ENCODE measurements around the gene FBXO34. TPM values are rescaled to one million over a fixed set of nuclear protein-coding genes. Genes with fewer than 3 reads are reported as not detected.

The FBXO34 gene
- total RNA-seq, 1 experiment from 2014 or later = 18.8 TPM

- no peaks in the 10 kb centered on the region; the same call in none of the 2 replicates for H3K36me3 ChIP-seq (ENCODE audit: control insufficient read depth, insufficient read depth, low read length)
- ChIA-PET CTCF (no interaction called here), POLR2A (no interaction called here)
- DNase-seq (ENCODE audit: low read depth, low spot score) = no peak
- no peak for ATAC-seq
- BruUV-seq (replicated peaks) = no TSS peak
- in situ Hi-C loops (cut with HindIII; ENCODE audit: low pct_unique_long_range_greater_than_20kb, low sequenced_read_pairs) (no loop called here), intact Hi-C loops (cut with micrococcal nuclease; ENCODE audit: unreplicated experiment) (loop anchor here (10.0 kb wide), 1 partner anchor 73 kb away; the partner anchor contains the start of gene FBXO34)
- TF ChIP-seq SIN3A (IDR thresholded peaks at IDR 0.05; ENCODE audit: borderline replicate concordance, insufficient read depth, low read depth, low read length) = no peak
- TF ChIP-seq POLR2AphosphoS5 (IDR thresholded peaks at IDR 0.05; ENCODE audit: low read depth, low read length) = no peak
- no peak for TF ChIP-seq REST (IDR thresholded peaks at IDR 0.05; ENCODE audit: insufficient read depth in 1 of 2, low read depth in 2 of 2, low read length in 1 of 2)
- no peak for TF ChIP-seq CTCF (IDR thresholded peaks at IDR 0.05)
- TF ChIP-seq TCF7L2 (IDR thresholded peaks at IDR 0.05; ENCODE audit: low read depth, low read length) = no peak
- no peaks in the 10 kb centered on the region for H3K9me3 ChIP-seq (ENCODE audit: control insufficient read depth, insufficient read depth, low read depth, low read length)
- no peaks in the 10 kb centered on the region for H3K27me3 ChIP-seq (ENCODE audit: control insufficient read depth, insufficient read depth, low read length)
- H3K4me1 ChIP-seq (ENCODE audit: control insufficient read depth, insufficient read depth, low read length) = no peaks in the 10 kb centered on the region
- H3K4me3 ChIP-seq (ENCODE audit: low read depth in 2 of 2, low read length in 2 of 2) = no peak overlapping the region
- no peak overlapping the region for H3K27ac ChIP-seq (ENCODE audit: low read length)
Observed at GRCh38 chr14:55347748-55348147, 76.5 kb downstream of the FBXO34 start.

- POLR2A ChIA-PET = no interaction called here
- Histone ChIP-seq H3K9me3 (ENCODE audit: control insufficient read depth, insufficient read depth, low read depth, low read length) (no peaks in the 10 kb centered on the region), H3K36me3 (ENCODE audit: control insufficient read depth, insufficient read depth, low read length) (no peaks in the 10 kb centered on the region; the same call in none of the 2 replicates), H3K4me1 (ENCODE audit: control insufficient read depth, insufficient read depth, low read length) (no peaks in the 10 kb centered on the region), H3K27ac (ENCODE audit: low read length) (no peak overlapping the region), H3K27me3 (ENCODE audit: control insufficient read depth, insufficient read depth, low read length) (no peaks in the 10 kb centered on the region), H3K4me3 (ENCODE audit: low read depth in 2 of 2, low read length in 2 of 2) (no peak overlapping the region)
- DNase-seq (ENCODE audit: low read depth, low spot score) (no peak), ATAC-seq (no peak)
- BruUV-seq (replicated peaks) = no TSS peak
- in situ Hi-C loops (cut with HindIII; ENCODE audit: low pct_unique_long_range_greater_than_20kb, low sequenced_read_pairs) = no loop called here
- intact Hi-C loops (cut with micrococcal nuclease; ENCODE audit: unreplicated experiment) = loop anchor here (10.0 kb wide), 1 partner anchor 74 kb away; the partner anchor contains the start of gene FBXO34
- CTCF ChIA-PET = interaction anchor here (0.6 kb wide), 1 partner anchor 259 kb away, joined by 11 read pairs; no protein-coding TSS in a partner anchor
- TF ChIP-seq CTCF (IDR thresholded peaks at IDR 0.05) = no peak
- no peak for TF ChIP-seq POLR2AphosphoS5 (IDR thresholded peaks at IDR 0.05; ENCODE audit: low read depth, low read length)
- TF ChIP-seq TCF7L2 (IDR thresholded peaks at IDR 0.05; ENCODE audit: low read depth, low read length) = no peak
- no peak for TF ChIP-seq SIN3A (IDR thresholded peaks at IDR 0.05; ENCODE audit: borderline replicate concordance, insufficient read depth, low read depth, low read length)
- TF ChIP-seq REST (IDR thresholded peaks at IDR 0.05; ENCODE audit: insufficient read depth in 1 of 2, low read depth in 2 of 2, low read length in 1 of 2) = no peak
Observed at GRCh38 chr14:55348766-55349453, 77.7 kb downstream of the FBXO34 start.

Measured in Panc1 (cell line).